ENCODE data around the gene SPAM1. TPM values are rescaled to one million over a fixed set of nuclear protein-coding genes. Genes with fewer than 3 reads are reported as not detected.

Gene SPAM1
- total RNA-seq, 1 donor: not detected

DNA sequence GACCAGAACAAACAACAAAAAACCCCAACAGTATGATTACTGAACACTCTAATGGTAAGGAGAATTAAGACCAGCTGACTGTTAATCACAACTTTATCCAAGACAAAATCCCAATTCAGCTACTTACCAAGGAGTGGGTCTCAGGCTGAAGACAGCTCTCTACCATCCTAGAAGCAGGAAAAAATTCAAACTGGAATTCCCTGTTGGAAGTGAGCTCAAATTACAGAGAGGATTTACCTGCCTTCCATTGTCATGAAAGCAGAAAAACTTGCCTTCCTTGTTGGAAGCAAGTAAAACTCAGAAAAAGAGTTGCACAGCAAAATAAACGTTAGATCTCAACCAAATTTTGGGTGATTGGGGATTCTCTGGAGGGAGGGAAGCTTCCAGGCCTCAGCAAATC is 20.9 kb downstream of the SPAM1 start:
- no peak for DNase-seq (ENCODE audit: low read depth)
- H3K4me3 ChIP-seq (ENCODE audit: low read depth, low read length): no peak overlapping the region
- TF ChIP-seq, protein P1, sequence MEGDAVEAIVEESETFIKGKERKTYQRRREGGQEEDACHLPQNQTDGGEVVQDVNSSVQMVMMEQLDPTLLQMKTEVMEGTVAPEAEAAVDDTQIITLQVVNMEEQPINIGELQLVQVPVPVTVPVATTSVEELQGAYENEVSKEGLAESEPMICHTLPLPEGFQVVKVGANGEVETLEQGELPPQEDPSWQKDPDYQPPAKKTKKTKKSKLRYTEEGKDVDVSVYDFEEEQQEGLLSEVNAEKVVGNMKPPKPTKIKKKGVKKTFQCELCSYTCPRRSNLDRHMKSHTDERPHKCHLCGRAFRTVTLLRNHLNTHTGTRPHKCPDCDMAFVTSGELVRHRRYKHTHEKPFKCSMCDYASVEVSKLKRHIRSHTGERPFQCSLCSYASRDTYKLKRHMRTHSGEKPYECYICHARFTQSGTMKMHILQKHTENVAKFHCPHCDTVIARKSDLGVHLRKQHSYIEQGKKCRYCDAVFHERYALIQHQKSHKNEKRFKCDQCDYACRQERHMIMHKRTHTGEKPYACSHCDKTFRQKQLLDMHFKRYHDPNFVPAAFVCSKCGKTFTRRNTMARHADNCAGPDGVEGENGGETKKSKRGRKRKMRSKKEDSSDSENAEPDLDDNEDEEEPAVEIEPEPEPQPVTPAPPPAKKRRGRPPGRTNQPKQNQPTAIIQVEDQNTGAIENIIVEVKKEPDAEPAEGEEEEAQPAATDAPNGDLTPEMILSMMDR (IDR thresholded peaks at IDR 0.05; ENCODE audit: insufficient read depth, low read depth, low read length): no peak

GRCh38 chr7:123948136-123948535 is 23.1 kb downstream of the SPAM1 start:
- no peak for DNase-seq (ENCODE audit: low read depth)
- H3K4me3 ChIP-seq (ENCODE audit: low read depth, low read length): no peak overlapping the region
- TF ChIP-seq, protein P1 (IDR thresholded peaks at IDR 0.05; ENCODE audit: insufficient read depth, low read depth, low read length): no peak

- TF ChIP-seq, protein P1 (IDR thresholded peaks at IDR 0.05; ENCODE audit: insufficient read depth, low read depth, low read length): no peak
- no peak overlapping the region for H3K4me3 ChIP-seq (ENCODE audit: low read depth, low read length)
- no peak for DNase-seq (ENCODE audit: low read depth)
Observed at GRCh38 chr7:123958186-123958703, 33.2 kb downstream of the SPAM1 start.

- DNase-seq (ENCODE audit: low read depth): no peak
- TF ChIP-seq, protein P1 (IDR thresholded peaks at IDR 0.05; ENCODE audit: insufficient read depth, low read depth, low read length): no peak
- no peak overlapping the region for H3K4me3 ChIP-seq (ENCODE audit: low read depth, low read length)
Observed at GRCh38 chr7:123961771-123962170, 36.7 kb downstream of the SPAM1 start.

DNA sequence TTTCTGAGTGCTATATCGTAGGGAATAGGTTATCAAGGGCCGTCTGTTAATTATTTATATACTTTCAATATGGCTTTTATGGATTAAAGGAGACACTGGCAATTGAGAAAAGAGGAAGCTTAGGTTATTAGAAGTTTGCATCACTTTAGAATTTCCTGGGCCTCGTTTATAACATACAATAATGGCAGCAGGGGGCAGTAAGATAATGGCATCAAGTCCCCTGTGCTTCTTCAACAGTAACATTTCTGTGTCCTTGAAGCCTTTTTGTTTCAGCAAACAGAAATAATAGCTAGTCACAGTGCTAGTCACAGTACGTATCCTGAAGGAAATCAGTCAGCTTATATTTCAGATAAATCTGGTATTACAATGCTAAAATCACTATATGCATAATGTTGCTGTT is 41.9 kb downstream of the SPAM1 start:
- no peak overlapping the region for H3K4me3 ChIP-seq (ENCODE audit: low read depth, low read length)
- TF ChIP-seq, protein P1 (IDR thresholded peaks at IDR 0.05; ENCODE audit: insufficient read depth, low read depth, low read length): peak; percentile 21

GRCh38 chr7:123972045-123972444 is 47.0 kb downstream of the SPAM1 start:
- DNase-seq (ENCODE audit: low read depth): no peak
- no peak overlapping the region for H3K4me3 ChIP-seq (ENCODE audit: low read depth, low read length)
- TF ChIP-seq, protein P1 (IDR thresholded peaks at IDR 0.05; ENCODE audit: insufficient read depth, low read depth, low read length): no peak

More for the DNA sequence above, 41.9 kb downstream of the SPAM1 start:
- DNase-seq (ENCODE audit: low read depth): peak; percentile 6

GRCh38 chr7:123972831-123973230 is 47.8 kb downstream of the SPAM1 start:
- no peak for DNase-seq (ENCODE audit: low read depth)
- TF ChIP-seq, protein P1 (IDR thresholded peaks at IDR 0.05; ENCODE audit: insufficient read depth, low read depth, low read length): no peak
- H3K4me3 ChIP-seq (ENCODE audit: low read depth, low read length): no peak overlapping the region

All from fibroblast of villous mesenchyme (primary cell).